ENCODE results near the gene IFT88.

- no peak for TF ChIP-seq ZBTB11 (tag by site-specific recombination; conservative IDR thresholded peaks at IDR 0.05; ENCODE audit: low read depth)
- no peak for TF ChIP-seq ZBTB1 (tag by site-specific recombination; IDR thresholded peaks at IDR 0.05)
- TF ChIP-seq, protein P1, sequence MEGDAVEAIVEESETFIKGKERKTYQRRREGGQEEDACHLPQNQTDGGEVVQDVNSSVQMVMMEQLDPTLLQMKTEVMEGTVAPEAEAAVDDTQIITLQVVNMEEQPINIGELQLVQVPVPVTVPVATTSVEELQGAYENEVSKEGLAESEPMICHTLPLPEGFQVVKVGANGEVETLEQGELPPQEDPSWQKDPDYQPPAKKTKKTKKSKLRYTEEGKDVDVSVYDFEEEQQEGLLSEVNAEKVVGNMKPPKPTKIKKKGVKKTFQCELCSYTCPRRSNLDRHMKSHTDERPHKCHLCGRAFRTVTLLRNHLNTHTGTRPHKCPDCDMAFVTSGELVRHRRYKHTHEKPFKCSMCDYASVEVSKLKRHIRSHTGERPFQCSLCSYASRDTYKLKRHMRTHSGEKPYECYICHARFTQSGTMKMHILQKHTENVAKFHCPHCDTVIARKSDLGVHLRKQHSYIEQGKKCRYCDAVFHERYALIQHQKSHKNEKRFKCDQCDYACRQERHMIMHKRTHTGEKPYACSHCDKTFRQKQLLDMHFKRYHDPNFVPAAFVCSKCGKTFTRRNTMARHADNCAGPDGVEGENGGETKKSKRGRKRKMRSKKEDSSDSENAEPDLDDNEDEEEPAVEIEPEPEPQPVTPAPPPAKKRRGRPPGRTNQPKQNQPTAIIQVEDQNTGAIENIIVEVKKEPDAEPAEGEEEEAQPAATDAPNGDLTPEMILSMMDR (tag by site-specific recombination; IDR thresholded peaks at IDR 0.05) = no peak
- no peak for TF ChIP-seq SALL2 (tag by site-specific recombination; IDR thresholded peaks at IDR 0.05; ENCODE audit: borderline replicate concordance)
- no peak for TF ChIP-seq ZBTB49 (tag by site-specific recombination; IDR thresholded peaks at IDR 0.05; ENCODE audit: low read depth)
- no peak for TF ChIP-seq ZNF155 (tag by site-specific recombination; IDR thresholded peaks at IDR 0.05)
- TF ChIP-seq ZNF184 (tag by site-specific recombination; IDR thresholded peaks at IDR 0.05) = no peak
- no peak for TF ChIP-seq ZNF473 (tag by site-specific recombination; IDR thresholded peaks at IDR 0.05)
- TF ChIP-seq ZNF10 (tag by site-specific recombination; IDR thresholded peaks at IDR 0.05) = no peak
- no peak for TF ChIP-seq ZNF274 (IDR thresholded peaks at IDR 0.05; ENCODE audit: low read length)
- TF ChIP-seq ZNF274 (tag by site-specific recombination; IDR thresholded peaks at IDR 0.05; ENCODE audit: borderline replicate concordance) = no peak
- no peak for TF ChIP-seq ZNF324 (tag by site-specific recombination; IDR thresholded peaks at IDR 0.05)
- TF ChIP-seq MYNN (tag by site-specific recombination; IDR thresholded peaks at IDR 0.05; ENCODE audit: borderline replicate concordance) = no peak
- TF ChIP-seq ZNF768 (tag by site-specific recombination; IDR thresholded peaks at IDR 0.05) = no peak
Observed at GRCh38 chr13:20701461-20701860, 134.5 kb downstream of the IFT88 start.
